Peyer's patch (tissue), 4 donors: ENCODE results near the gene DOK6.

ENCODE experiments used
- CTCF ChIP-seq, 6 experiments: fragments of 450-650 bp in 4 of 6; fragments of 200-600 bp in 2 of 6; sonication (generic) in 1 of 6; IDR thresholded peaks; one replicate each; pipeline ENCODE4 v1.5.1; 2017 to 2019; ENCODE audit warnings: antibody characterized with exemption in 6 of 6, mild to moderate bottlenecking in 3 of 6, moderate library complexity in 1 of 6
- POLR2A ChIP-seq, 2 donors: fragments of 450-650 bp; IDR thresholded peaks; one replicate each; pipeline ENCODE4 v1.5.1; 2017; ENCODE audit warnings: antibody characterized with exemption in 2 of 2, mild to moderate bottlenecking in 2 of 2, moderate library complexity in 2 of 2

- TF ChIP-seq POLR2A (IDR thresholded peaks at IDR 0.05) (no peak), CTCF (IDR thresholded peaks at IDR 0.05) (no peak)
Observed at GRCh38 chr18:69780851-69781250, 380.2 kb downstream of the DOK6 start.
